Ovary (tissue), 3 donors: ENCODE results near the gene CPZ.

Source experiments
- CTCF ChIP-seq, 3 donors: fragments of 450-650 bp in 2 of 3; fragments of 200-600 bp in 1 of 3; IDR thresholded peaks; one replicate each; pipeline versions ENCODE4 v1.5.1 to v1.8.0; 2016 to 2022; ENCODE audit warnings: antibody characterized with exemption in 3 of 3, mild to moderate bottlenecking in 1 of 3
- EP300 ChIP-seq: sonication (generic); formaldehyde crosslinking; IDR thresholded peaks from one replicate; pipeline ENCODE4 v1.6.1; 2017; ENCODE audit warnings: antibody characterized with exemption
- POLR2A ChIP-seq: fragments of 450-650 bp; IDR thresholded peaks from one replicate; pipeline ENCODE4 v1.6.1; 2017; ENCODE audit warnings: antibody characterized with exemption, mild to moderate bottlenecking, moderate library complexity
- donor health status: DM: no; HTN: no; CAD: no.

- TF ChIP-seq CTCF (IDR thresholded peaks at IDR 0.05) = no peak
- no peak for TF ChIP-seq POLR2A
- TF ChIP-seq EP300 = no peak
Observed at GRCh38 chr4:8581094-8581861, 11.3 kb upstream of the CPZ start.
